Neural cell (in vitro differentiated cells): Measurements from ENCODE around the gene DNAL4. TPM values are rescaled to one million over a fixed set of nuclear protein-coding genes. Genes with fewer than 3 reads are reported as not detected.

ENCODE experiments used
- H2AFZ ChIP-seq: fragments of 200-600, 300-800 bp; sonication (generic), shearing (Covaris generic); 2 replicates; pipeline ENCODE4 v1.6.0; 2014; ENCODE audit warnings: low read depth, mild to moderate bottlenecking, antibody characterized with exemption, low read length, moderate library complexity
- H3F3A ChIP-seq: fragments of 200-600 bp; shearing (Covaris generic); 2 replicates; pipeline ENCODE4 v1.6.1; 2016; ENCODE audit warnings: mild to moderate bottlenecking, moderate library complexity, mixed read lengths, antibody characterized with exemption, low read length; ENCODE audit not compliant: insufficient read depth, poor library complexity, severe bottlenecking
- H3K27ac ChIP-seq: fragments of 200-600, 300-800 bp; sonication (generic), shearing (Covaris generic); 2 replicates; pipeline ENCODE4 v1.5.1; 2014; ENCODE audit warnings: mild to moderate bottlenecking, low read length, moderate library complexity
- H3K27me3 ChIP-seq: fragments of 300-800, 200-600 bp; sonication (generic), shearing (Covaris generic); 2 replicates; pipeline ENCODE4 v1.6.0; 2014; ENCODE audit warnings: mild to moderate bottlenecking, low read depth, low read length, moderate library complexity; ENCODE audit not compliant: insufficient read depth
- H3K36me3 ChIP-seq: fragments of 300-800, 200-600 bp; sonication (generic), shearing (Covaris generic); 2 replicates; pipeline ENCODE4 v1.5.1; 2014; ENCODE audit warnings: mild to moderate bottlenecking, antibody characterized with exemption, low read length, moderate library complexity; ENCODE audit not compliant: insufficient read depth
- H3K4me2 ChIP-seq: fragments of 300-800, 200-600 bp; sonication (generic), shearing (Covaris generic); 2 replicates; pipeline ENCODE4 v1.6.0; 2014; ENCODE audit warnings: mild to moderate bottlenecking, low read length
- H3K4me3 ChIP-seq: fragments of 300-800, 200-600 bp; sonication (generic), shearing (Covaris generic); 2 replicates; pipeline ENCODE4 v1.5.1; 2014; ENCODE audit warnings: mild to moderate bottlenecking, low read length, moderate library complexity
- H3K79me2 ChIP-seq: fragments of 200-600 bp; shearing (Covaris generic); replicated peaks from 2 replicates; pipeline ENCODE4 v1.6.0; 2014; ENCODE audit warnings: mild to moderate bottlenecking, low read length, moderate library complexity; ENCODE audit not compliant: insufficient read depth
- H3K9ac ChIP-seq: fragments of 300-800, 200-600 bp; sonication (generic), shearing (Covaris generic); 2 replicates; pipeline ENCODE4 v1.6.1; 2016; ENCODE audit warnings: mild to moderate bottlenecking, low read length, mixed read lengths
- H3K9me2 ChIP-seq: fragments of 200-600 bp; shearing (Covaris generic); 2 replicates; pipeline ENCODE4 v1.6.1; 2016; ENCODE audit warnings: mild to moderate bottlenecking, low read length, mixed read lengths; ENCODE audit not compliant: insufficient read depth
- H3K9me3 ChIP-seq: fragments of 200-600, 300-800 bp; sonication (generic), shearing (Covaris generic); 2 replicates; pipeline ENCODE4 v1.6.1; 2016; ENCODE audit warnings: mild to moderate bottlenecking, mixed run types, low read length, moderate library complexity, mixed read lengths
- H4K20me1 ChIP-seq: fragments of 200-600 bp; shearing (Covaris generic); 2 replicates; pipeline ENCODE4 v1.6.1; 2016; ENCODE audit warnings: mild to moderate bottlenecking, mixed run types; ENCODE audit not compliant: insufficient read depth
- EP300 ChIP-seq: fragments of 450-650 bp; conservative IDR thresholded peaks from 2 replicates; pipeline ENCODE4 v1.6.1; 2014; ENCODE audit warnings: antibody characterized with exemption, mild to moderate bottlenecking, moderate library complexity; ENCODE audit not compliant: poor library complexity, severe bottlenecking
- EZH2 ChIP-seq: fragments of 200-600, 300-800 bp; shearing (Covaris generic), sonication (generic); IDR thresholded peaks from 2 replicates; pipeline ENCODE4 v1.6.1; 2014; ENCODE audit warnings: antibody characterized with exemption, low read length, borderline replicate concordance, mild to moderate bottlenecking; ENCODE audit not compliant: insufficient read depth, poor library complexity, severe bottlenecking
- MXI1 ChIP-seq: fragments of 450-650 bp; conservative IDR thresholded peaks from 2 replicates; pipeline ENCODE4 v1.6.1; 2014; ENCODE audit warnings: antibody characterized with exemption, mild to moderate bottlenecking; ENCODE audit not compliant: poor library complexity, severe bottlenecking
- POLR2AphosphoS5 ChIP-seq: IDR thresholded peaks from 2 replicates; pipeline ENCODE4 v1.6.1; 2012
- RAD21 ChIP-seq: fragments of 450-650 bp; conservative IDR thresholded peaks from 2 replicates; pipeline ENCODE4 v1.6.1; 2014; ENCODE audit warnings: antibody characterized with exemption, mild to moderate bottlenecking, moderate library complexity
- SMC3 ChIP-seq: fragments of 450-650 bp; conservative IDR thresholded peaks from 2 replicates; pipeline ENCODE4 v1.6.1; 2014; ENCODE audit warnings: antibody characterized with exemption, mild to moderate bottlenecking, moderate library complexity; ENCODE audit not compliant: poor library complexity
- TAF1 ChIP-seq: IDR thresholded peaks from 2 replicates; pipeline ENCODE4 v1.6.1; 2012; ENCODE audit warnings: low read depth
- polyA plus RNA-seq: library from polyadenylated mRNA; depleted of rRNA; stranded (reverse); fragments of >200 nt; gene quantifications from 2 replicates; pipeline ENCODE4 v1.2.3, GENCODE V29; 2014
- TF ChIP-seq, protein P1 (sequence below): IDR thresholded peaks from 2 replicates; pipeline ENCODE4 v1.6.1; 2012; ENCODE audit warnings: borderline replicate concordance
- TF ChIP-seq, protein P2 (sequence below): fragments of 450-650 bp; IDR thresholded peaks from 2 replicates; pipeline ENCODE4 v1.5.1; 2014; ENCODE audit warnings: antibody characterized with exemption, mild to moderate bottlenecking, moderate library complexity; ENCODE audit not compliant: poor library complexity, severe bottlenecking

Gene DNAL4
- polyA plus RNA-seq, 1 donor from 2014 or later, result 95.0 TPM

DNA sequence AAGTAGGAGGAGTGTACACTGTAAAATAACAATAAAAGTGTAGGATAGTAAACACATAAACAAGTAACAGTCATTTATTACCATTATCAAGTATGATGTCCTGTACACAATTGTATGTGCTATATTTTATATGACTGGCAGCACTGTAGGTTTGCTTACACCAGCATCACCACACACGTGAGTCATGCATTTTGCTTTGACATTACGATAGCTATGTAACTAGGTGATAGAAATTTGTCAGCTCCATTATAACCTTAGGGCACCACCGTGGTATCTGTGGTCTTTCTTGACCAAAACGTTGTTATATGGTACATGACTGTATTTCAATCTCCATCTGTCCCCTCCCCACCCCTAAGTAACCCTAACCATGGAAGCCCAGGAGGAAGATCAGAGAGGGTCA is 1.1 kb downstream of the DNAL4 start:
- peak overlapping the region; percentile 78 for H3K4me3 ChIP-seq
- H3K9ac ChIP-seq, result peak overlapping the region; percentile 71
- H3K9me2 ChIP-seq, result no peaks in the 10 kb centered on the region
- peak overlapping the region; percentile 80 for H3K4me2 ChIP-seq
- TF ChIP-seq, protein P1, sequence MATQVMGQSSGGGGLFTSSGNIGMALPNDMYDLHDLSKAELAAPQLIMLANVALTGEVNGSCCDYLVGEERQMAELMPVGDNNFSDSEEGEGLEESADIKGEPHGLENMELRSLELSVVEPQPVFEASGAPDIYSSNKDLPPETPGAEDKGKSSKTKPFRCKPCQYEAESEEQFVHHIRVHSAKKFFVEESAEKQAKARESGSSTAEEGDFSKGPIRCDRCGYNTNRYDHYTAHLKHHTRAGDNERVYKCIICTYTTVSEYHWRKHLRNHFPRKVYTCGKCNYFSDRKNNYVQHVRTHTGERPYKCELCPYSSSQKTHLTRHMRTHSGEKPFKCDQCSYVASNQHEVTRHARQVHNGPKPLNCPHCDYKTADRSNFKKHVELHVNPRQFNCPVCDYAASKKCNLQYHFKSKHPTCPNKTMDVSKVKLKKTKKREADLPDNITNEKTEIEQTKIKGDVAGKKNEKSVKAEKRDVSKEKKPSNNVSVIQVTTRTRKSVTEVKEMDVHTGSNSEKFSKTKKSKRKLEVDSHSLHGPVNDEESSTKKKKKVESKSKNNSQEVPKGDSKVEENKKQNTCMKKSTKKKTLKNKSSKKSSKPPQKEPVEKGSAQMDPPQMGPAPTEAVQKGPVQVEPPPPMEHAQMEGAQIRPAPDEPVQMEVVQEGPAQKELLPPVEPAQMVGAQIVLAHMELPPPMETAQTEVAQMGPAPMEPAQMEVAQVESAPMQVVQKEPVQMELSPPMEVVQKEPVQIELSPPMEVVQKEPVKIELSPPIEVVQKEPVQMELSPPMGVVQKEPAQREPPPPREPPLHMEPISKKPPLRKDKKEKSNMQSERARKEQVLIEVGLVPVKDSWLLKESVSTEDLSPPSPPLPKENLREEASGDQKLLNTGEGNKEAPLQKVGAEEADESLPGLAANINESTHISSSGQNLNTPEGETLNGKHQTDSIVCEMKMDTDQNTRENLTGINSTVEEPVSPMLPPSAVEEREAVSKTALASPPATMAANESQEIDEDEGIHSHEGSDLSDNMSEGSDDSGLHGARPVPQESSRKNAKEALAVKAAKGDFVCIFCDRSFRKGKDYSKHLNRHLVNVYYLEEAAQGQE, result no peak
- TF ChIP-seq EZH2, result no peak
- TF ChIP-seq RAD21, result no peak
- no peak for TF ChIP-seq SMC3
- no peak for TF ChIP-seq POLR2AphosphoS5
- no peak for TF ChIP-seq EP300
- no peak for TF ChIP-seq MXI1
- no peak for TF ChIP-seq TAF1
- TF ChIP-seq, protein P2, sequence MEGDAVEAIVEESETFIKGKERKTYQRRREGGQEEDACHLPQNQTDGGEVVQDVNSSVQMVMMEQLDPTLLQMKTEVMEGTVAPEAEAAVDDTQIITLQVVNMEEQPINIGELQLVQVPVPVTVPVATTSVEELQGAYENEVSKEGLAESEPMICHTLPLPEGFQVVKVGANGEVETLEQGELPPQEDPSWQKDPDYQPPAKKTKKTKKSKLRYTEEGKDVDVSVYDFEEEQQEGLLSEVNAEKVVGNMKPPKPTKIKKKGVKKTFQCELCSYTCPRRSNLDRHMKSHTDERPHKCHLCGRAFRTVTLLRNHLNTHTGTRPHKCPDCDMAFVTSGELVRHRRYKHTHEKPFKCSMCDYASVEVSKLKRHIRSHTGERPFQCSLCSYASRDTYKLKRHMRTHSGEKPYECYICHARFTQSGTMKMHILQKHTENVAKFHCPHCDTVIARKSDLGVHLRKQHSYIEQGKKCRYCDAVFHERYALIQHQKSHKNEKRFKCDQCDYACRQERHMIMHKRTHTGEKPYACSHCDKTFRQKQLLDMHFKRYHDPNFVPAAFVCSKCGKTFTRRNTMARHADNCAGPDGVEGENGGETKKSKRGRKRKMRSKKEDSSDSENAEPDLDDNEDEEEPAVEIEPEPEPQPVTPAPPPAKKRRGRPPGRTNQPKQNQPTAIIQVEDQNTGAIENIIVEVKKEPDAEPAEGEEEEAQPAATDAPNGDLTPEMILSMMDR, result no peak
- H2AFZ ChIP-seq, result no peak overlapping the region
- H3K27ac ChIP-seq, result peak overlapping the region; percentile 24
- H3K36me3 ChIP-seq, result no peaks in the 10 kb centered on the region
- H3K27me3 ChIP-seq, result no peaks in the 10 kb centered on the region
- H3K79me2 ChIP-seq, result peaks cover 12% of the 10 kb centered on the region
- no peaks in the 10 kb centered on the region for H4K20me1 ChIP-seq
- no peaks in the 10 kb centered on the region for H3K9me3 ChIP-seq
- H3F3A ChIP-seq, result no peaks in the 10 kb centered on the region

DNA sequence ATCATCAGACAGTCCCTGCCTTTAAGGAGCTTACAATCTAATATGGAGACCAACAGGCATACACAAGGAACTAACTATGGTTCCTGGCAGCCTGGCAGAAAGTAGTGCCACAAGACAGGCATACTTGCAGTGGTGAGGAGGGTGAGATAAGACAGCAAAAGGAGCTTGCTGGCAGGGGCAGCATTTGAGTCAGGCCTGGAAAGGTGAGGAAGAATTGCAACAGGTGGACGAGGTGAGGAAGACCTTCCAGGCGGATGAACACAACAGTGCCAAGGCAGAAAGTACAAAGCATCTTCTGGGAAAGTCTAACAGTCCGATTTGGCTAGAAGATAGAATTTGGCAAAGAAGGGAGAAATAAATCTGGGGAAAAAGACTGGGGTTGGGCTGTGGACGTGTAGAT is 4.3 kb downstream of the DNAL4 start:
- no peaks in the 10 kb centered on the region for H3K36me3 ChIP-seq
- no peaks in the 10 kb centered on the region for H3K9me3 ChIP-seq
- no peaks in the 10 kb centered on the region for H3K27me3 ChIP-seq
- H3K9me2 ChIP-seq, result no peaks in the 10 kb centered on the region
- no peak overlapping the region for H3K4me2 ChIP-seq
- H3K27ac ChIP-seq, result no peak overlapping the region
- no peaks in the 10 kb centered on the region for H4K20me1 ChIP-seq
- no peak for TF ChIP-seq TAF1
- TF ChIP-seq, protein P2, result no peak
- no peak for TF ChIP-seq EZH2
- no peak overlapping the region for H3K9ac ChIP-seq
- no peaks in the 10 kb centered on the region for H3F3A ChIP-seq
- no peak overlapping the region for H3K4me3 ChIP-seq
- peaks cover 12% of the 10 kb centered on the region for H3K79me2 ChIP-seq
- no peak overlapping the region for H2AFZ ChIP-seq
